Loucy (cell line): Measurements from ENCODE around the gene TMEM131.

ENCODE experiments used
- EZH2phosphoT487 ChIP-seq: fragments of 200-600 bp; IDR thresholded peaks from 2 replicates; pipeline ENCODE4 v1.6.1; 2018; ENCODE audit warnings: antibody characterized with exemption, mild to moderate bottlenecking, moderate library complexity, borderline replicate concordance
- TF ChIP-seq, protein P1 (sequence below): fragments of 200-600 bp; sonication (generic); conservative IDR thresholded peaks from 2 replicates; pipeline ENCODE4 v1.5.1; 2014; ENCODE audit warnings: mild to moderate bottlenecking, antibody characterized with exemption, low read length

DNA sequence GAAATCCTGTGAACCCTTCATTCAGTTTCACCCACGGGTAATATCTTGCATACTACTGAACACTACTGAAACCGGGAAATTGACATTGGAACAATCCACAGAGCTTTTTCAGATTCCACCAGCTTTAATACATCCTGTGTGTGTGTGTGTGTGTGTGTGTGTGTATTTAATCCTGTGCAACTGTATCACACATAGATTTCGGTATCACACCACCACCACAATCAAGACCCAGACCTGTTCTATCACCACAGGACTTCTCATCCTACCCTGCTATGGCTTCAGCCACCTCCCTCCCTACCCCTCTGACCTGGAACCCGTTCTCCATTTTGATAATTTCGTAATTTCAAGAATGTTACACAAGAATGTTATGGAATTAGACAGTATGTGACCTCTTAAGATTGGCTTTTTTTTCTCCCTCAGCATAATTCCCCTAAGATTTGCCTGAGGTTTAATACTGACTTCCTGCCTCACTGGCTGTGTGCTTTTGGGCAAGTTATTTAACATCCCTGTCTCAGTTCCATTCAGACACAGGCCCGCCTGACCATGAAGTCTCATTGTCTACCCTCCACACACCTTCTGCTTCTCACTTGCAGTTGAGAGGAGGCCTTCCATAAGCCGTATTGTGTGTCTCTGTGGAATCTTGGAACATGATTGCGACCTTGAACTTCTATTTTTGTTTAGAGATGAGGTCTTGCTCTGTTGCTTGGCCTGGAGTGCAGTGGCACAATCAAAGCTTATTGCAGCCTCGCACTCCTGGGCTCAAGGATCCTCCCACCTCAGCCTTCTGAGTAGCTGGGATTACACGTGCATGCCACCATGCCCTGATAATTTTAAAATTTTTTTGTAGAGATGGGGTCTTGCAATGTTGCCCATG lies 14.4 kb upstream of the TMEM131 start:
- TF ChIP-seq, protein P1, sequence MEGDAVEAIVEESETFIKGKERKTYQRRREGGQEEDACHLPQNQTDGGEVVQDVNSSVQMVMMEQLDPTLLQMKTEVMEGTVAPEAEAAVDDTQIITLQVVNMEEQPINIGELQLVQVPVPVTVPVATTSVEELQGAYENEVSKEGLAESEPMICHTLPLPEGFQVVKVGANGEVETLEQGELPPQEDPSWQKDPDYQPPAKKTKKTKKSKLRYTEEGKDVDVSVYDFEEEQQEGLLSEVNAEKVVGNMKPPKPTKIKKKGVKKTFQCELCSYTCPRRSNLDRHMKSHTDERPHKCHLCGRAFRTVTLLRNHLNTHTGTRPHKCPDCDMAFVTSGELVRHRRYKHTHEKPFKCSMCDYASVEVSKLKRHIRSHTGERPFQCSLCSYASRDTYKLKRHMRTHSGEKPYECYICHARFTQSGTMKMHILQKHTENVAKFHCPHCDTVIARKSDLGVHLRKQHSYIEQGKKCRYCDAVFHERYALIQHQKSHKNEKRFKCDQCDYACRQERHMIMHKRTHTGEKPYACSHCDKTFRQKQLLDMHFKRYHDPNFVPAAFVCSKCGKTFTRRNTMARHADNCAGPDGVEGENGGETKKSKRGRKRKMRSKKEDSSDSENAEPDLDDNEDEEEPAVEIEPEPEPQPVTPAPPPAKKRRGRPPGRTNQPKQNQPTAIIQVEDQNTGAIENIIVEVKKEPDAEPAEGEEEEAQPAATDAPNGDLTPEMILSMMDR: no peak
- no peak for TF ChIP-seq EZH2phosphoT487
